Esophagus squamous epithelium (tissue), 4 donors: ENCODE measurements around the gene TEAD1.

Source experiments
- POLR2A ChIP-seq, 4 donors: fragments of 450-650 bp; IDR thresholded peaks; one replicate each; pipeline ENCODE4 v1.6.1; 2017; ENCODE audit warnings: antibody characterized with exemption in 4 of 4, mild to moderate bottlenecking in 4 of 4, moderate library complexity in 3 of 4
- TF ChIP-seq, protein P1 (sequence below), 6 experiments: fragments of 450-650 bp in 4 of 6; fragments of 200-600 bp in 2 of 6; sonication (generic) in 2 of 6; IDR thresholded peaks; one replicate each; pipeline ENCODE4 v1.5.1; 2016 to 2019; ENCODE audit warnings: antibody characterized with exemption in 6 of 6, mild to moderate bottlenecking in 4 of 6, moderate library complexity in 4 of 6

DNA sequence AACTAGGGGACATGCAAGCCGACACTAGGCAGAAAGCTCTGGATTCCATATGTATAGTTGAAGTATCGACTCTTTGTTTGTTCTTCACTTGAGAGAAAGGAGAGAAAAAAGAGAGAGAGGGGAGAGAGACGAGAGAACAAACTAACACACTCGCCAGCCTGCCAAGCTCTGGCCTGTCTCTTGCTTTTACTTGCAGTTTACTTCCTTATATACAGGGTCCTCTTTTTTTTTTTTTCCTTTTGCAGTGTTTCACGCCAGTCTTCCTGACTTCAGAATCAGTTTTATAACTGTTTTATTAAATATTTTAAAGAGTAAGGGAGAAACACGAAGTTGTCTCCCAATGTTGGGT is 19.9 kb downstream of the TEAD1 start:
- TF ChIP-seq, protein P1, sequence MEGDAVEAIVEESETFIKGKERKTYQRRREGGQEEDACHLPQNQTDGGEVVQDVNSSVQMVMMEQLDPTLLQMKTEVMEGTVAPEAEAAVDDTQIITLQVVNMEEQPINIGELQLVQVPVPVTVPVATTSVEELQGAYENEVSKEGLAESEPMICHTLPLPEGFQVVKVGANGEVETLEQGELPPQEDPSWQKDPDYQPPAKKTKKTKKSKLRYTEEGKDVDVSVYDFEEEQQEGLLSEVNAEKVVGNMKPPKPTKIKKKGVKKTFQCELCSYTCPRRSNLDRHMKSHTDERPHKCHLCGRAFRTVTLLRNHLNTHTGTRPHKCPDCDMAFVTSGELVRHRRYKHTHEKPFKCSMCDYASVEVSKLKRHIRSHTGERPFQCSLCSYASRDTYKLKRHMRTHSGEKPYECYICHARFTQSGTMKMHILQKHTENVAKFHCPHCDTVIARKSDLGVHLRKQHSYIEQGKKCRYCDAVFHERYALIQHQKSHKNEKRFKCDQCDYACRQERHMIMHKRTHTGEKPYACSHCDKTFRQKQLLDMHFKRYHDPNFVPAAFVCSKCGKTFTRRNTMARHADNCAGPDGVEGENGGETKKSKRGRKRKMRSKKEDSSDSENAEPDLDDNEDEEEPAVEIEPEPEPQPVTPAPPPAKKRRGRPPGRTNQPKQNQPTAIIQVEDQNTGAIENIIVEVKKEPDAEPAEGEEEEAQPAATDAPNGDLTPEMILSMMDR (IDR thresholded peaks at IDR 0.05) = no peak
- no peak for TF ChIP-seq POLR2A (IDR thresholded peaks at IDR 0.05)
